GM19438 (cell line): ENCODE results near the gene TLCD4.

Experiments
- ATAC-seq: cut with Tn5 transposase; IDR thresholded peaks from one replicate; pipeline ENCODE4 v1.9.1; 2021; ENCODE audit warnings: low read depth; ENCODE audit not compliant: unreplicated experiment

The TLCD4 gene

DNA sequence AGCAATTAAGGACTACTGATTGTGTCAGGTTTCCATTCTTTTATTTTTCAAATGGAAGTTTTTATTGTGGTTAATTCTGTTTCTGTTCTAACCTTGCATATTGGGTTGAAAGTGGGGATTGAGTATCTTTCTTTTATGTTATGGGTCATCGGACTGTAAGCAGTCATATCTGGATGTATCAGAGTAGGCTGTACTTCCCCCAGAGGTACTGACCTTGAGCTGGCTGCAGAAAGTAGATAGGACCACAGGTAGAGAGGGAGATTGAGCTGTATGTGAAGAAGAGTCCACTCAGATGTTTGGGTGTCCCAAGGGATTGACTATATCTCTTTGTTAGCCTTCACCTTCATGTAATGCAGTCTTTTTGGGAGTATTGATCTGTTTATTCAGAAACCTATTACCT is 23.9 kb upstream of the TLCD4 start:
- ATAC-seq: no peak

- no peak for ATAC-seq
Observed at GRCh38 chr1:95094923-95095322, 22.2 kb upstream of the TLCD4 start.

DNA sequence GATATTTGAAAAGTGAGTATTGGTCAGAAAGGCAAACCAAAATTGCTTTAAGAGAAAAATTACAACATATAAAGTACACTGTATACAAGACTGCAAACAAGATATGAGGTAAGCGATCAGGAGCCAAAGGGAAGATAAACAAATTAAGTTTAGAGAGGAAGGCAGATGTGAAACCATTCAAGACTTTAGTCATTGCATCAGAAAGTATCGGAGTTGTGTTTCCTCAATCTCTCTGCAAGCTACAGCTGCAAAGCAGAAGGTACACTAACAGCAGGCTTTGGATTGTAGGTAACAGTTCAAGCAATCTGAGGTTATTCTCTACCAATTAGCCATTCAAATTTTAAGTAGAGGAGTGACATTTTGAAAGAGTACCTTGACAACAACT is 21.3 kb upstream of the TLCD4 start:
- peak; percentile 97 for ATAC-seq

DNA sequence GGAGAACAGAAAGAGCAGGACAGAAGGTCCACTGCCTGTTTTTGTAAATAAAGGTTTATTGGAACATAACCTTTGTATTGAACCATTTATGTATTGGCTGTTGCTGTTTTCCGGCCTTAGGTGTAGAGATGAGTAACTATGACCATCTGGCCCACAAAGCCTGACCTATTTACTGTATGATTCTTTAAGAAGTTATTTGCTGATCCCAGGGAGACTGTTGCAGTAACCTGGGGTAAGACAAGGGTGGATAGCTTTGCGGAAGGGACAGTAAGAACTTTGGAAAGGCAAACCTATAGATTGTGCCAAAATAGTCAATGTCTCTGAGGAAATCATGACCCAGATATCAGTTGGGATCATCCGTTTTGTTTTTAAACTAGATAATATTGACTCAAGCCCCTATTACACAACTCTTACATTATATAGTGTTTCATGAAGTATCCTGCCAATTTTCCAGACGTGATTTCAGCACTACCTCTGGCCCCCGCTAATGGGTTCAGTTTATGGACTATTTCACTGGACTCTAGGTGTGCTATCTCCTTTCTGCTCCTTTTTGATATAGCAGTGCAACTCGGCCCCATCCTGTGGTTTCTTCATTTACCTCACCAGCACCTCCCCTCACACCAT is 20.8 kb upstream of the TLCD4 start:
- ATAC-seq: peak; percentile 34

DNA sequence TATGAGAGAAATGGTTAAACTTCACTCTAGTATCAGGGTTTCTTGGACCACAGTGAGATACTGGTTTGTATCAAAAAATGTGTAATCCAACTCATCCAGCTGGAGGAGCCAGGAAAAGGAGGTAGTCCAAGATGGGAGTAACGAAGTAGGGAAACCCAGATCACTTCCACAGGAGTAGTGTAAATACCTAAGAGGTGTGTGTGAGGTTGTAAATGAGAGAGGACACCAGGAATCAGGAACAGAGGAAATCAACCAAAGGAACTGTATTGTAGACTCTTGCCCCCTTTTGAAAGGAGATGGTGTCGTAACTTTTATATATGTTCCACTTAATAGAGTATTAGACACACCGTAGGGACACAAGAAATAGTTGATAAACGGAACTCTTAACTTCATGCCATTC is 19.7 kb upstream of the TLCD4 start:
- no peak for ATAC-seq

DNA sequence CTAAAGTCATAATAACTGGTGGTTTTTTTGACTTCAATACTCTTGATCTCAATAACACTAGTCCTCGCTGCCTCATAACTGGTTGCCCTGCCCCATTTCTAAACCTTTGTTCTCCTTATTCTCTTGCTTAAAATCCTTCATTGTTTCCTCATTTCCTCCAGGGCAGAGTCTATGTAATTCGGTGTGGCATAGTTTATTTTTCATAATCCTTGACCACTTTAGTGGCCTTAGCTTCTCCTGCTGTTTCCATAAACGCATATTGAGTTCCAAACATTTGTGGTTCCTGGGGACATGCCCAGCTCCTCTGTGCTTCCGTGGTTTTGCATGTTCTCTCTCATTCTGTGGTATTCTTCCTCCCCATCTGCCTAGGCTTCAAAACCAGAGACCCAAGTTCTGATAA is 19.0 kb upstream of the TLCD4 start:
- no peak for ATAC-seq

DNA sequence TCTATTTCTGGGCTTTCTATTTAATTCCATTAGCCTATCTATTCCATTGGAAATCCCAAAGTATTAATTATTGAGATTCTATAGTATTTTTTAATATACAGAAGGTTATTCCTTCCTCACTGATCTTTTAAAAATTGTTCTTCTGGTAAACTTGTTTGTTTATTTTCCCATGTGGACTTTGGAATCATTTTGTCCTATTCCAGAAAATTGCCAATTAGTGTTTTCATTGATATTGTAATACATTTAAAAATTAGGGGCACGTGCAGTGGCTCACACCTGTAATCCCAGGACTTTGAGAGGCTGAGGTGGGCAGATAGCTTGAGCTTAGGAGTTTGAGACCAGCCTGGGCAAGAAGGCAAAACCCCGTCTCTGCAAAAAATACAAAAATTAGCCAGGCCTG is 8.4 kb upstream of the TLCD4 start:
- no peak for ATAC-seq

DNA sequence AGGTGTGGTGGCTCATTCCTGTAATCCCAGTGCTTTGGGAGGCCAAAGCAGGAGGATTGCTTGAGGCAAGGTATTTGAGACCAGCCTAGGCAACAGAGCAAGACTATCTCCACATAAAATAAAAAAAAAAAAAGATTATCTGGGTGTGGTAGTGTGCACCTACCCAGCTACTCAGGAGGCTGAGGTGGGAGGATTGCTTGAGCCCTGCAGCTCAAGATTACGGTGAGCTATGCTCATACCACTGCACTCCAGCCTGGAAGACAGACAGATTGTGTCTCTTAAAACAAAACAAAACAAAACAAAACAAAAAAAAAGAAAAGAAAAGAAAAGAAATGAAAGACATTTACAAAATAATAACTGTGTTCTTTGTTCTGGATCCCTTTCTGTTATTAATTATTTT is 6.1 kb upstream of the TLCD4 start:
- ATAC-seq: no peak

DNA sequence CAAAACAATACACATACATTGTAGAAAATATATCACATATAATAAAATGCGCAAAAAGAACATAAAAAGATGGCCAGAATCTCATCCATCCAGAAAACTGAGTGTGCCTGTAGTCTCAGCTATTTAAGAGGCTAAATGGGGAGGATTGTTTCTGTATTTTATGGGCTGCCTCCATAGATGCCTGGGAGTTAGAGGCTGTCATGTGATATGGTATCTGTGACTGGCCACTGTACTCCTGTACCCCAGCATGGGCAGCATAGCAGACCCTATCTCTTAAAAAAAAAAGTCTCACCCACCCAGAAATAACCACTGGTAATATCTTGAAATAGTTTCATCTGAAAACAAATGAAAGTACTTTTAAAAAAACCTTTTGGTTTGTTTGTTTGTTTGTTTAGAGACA is 3.5 kb upstream of the TLCD4 start:
- no peak for ATAC-seq

DNA sequence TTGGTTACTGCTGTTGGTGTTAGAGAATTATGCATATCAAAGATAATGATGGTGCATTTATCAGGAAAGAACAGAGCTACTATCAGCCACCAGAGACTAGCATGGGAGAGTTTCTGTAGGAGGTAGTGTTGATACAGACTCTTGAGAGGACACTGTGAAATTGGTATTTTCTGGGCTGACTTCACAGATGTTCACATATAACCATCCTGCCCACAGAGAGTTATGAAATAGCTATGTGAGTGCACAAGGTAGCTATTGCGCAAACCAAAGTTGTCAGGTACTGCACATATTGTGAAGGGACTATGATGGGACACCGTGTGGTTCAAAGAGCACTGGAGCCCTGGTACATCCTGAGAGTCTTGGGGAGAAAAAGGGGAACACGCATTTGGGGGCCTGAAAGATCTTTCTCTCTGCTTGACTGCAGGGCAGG is 1.4 kb upstream of the TLCD4 start:
- ATAC-seq: no peak

GRCh38 chr1:95116580-95117206 is 462 bp upstream of the TLCD4 start:
- peak; percentile 77 for ATAC-seq

DNA sequence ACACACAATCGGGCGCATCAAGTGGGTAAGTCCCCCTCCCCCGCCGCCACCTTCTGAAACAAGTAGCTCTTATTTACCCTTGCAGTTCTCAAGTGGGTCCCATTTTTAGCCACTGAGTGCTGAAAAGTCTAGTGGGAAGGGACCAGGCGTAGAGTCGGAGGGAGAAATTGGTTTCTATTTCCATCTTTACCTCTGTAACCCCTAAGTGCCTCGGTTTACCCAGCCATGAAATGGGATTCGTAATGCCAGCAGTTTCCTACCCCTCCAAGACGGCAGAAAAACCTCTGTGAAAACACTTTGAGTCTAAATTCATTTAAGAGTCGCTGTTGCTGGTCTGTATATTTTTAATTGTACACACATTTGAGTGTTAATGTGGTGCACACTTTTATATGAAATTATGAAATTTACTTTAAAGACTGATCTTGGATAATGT is 928 bp downstream of the TLCD4 start:
- ATAC-seq: no peak

- ATAC-seq: no peak
Observed at GRCh38 chr1:95118710-95119109, 1.6 kb downstream of the TLCD4 start.

DNA sequence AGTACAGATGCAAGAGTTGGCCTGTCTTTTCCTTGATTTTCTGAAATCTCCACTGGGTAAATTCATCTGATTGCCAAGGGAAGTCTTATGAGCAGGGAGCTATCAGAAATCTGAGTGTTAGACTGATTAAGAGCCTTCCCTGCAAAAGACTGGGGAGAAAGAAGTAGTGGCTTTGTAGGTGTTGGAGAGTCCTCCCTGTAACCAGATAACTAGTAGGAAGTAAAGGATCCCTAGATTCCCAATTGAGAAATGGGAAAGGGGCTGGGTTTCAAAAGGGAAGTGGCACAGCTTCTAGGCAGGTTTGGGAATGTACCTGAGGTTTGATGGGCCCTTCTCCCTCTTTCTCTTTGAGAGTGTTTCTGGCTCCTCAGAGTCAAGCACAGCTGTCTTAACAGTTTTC is 2.1 kb downstream of the TLCD4 start:
- ATAC-seq: no peak

DNA sequence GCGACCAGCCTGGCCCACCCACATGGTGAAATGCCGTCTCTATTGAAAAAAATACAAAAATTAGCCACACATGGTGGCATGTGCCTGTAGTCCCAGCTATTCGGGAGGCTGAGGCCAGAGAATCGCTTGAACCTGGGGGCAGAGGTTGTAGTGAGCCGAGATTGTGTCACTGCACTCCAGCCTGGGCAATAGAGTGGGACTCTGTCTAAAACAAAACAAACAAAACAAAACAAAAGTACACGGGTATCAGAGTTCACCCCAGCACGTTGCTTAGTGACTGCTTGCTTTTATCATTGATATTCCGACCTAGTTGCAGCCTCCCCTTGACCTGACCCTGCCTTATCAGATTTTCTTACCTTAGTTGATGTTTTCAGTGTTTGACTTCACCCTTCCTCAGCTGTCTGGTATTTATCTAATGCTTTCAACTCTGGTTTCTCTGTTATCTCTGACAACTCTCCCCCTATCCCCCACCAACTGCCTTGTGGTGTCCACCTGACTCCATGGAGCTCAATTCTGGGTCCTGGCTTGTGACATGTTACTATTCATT is 5.1 kb downstream of the TLCD4 start:
- ATAC-seq: no peak

DNA sequence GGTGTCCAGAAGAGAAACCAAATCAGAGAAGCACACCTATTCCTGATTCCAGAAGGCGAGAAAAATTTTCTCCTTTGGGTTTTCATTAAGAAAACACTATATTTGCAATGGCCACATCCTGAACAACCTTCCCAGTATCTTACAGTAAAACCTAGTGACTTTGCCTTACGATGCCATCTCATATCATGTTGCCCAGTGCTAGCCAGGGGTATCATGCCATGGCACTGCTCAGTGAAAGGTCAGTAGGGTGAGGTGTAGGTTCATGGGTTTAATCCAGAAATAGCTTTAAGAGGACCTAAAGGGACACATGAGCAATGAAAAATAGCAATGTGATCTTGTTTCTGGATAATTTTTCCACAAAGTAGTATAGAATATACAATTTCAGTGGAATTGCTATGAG is 7.2 kb downstream of the TLCD4 start:
- no peak for ATAC-seq

DNA sequence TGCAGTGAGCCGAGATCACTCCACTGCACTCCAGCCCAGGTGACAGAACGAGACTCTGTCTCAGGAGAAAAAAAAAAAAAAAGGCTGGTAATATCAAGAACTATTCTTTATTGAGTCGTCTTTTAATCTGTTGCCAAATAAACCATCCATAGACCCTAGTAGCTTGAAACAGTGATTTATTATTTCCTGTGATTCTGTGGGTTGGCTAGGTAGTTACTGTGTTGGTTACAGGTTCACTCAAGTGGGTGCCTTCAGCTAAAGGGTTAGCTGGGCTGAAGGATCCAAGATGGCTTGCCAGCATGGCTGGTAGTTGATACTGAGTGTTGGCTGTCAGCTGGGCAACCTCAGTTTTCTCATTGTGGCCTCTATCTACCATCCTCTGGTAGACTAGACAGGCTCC is 9.2 kb downstream of the TLCD4 start:
- ATAC-seq: no peak

DNA sequence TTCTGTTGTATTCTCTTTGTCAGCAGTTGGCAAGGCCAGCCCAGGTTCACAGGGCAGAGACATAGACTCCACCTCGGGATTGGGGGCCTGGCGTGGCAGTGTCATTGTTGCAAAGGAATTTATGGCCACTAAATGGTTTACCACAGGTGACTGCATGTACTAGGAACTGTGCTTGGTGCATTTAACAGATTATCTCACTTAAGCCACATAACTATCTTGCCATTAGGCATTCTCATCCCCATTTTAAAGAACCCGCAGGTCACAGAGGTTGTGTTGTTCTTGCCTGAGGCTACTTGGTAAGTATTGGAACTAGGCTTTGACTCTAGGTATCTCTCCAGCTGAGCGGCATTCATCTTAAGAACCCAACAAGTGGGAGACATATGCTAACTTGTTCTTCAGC is 9.7 kb downstream of the TLCD4 start:
- no peak for ATAC-seq

- no peak for ATAC-seq
Observed at GRCh38 chr1:95127380-95127779, 10.2 kb downstream of the TLCD4 start.

DNA sequence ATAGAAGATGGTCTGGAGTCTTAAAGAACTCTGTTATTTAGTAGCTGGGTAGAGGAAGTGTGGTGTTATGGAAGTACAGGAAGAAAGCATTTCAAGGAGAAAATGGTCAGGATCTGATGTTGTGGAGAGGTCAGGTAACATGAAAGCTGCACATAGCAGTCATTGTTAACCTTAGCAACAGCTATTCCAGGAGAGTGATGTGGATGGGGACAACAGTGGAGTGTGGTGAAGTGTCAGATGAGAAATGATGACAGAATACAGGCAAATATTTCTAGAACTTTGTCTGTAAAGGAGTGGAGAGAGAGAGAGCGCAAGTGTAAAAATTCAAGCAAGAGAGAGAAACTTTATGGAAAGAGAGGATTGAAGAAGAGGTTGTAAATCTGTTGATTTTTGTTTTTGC is 15.6 kb downstream of the TLCD4 start:
- ATAC-seq: no peak

- ATAC-seq: no peak
Observed at GRCh38 chr1:95133687-95134086, 16.5 kb downstream of the TLCD4 start.

DNA sequence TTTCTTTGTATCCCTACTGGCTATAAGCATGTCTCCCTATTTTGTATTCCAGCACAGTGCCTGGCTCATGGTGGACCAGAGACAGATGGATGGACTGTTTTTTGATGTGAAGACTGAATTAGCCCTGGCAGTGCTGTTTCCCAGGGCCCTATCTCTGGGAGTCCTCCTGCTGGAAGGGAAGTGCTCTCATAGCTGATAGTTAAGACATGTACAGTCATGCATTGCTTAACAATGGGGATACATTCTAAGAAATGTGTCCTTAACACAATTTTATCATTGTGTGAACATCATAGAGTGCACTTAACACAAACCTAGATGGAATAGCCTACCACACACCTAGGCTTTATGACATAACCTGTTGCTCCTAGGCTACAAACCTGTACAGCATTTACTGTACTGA is 21.1 kb downstream of the TLCD4 start:
- no peak for ATAC-seq
